Osteocyte (in vitro differentiated cells): Measurements from ENCODE around the gene METRN. TPM values are rescaled to one million over a fixed set of nuclear protein-coding genes. Genes with fewer than 3 reads are reported as not detected.

ENCODE experiments used
- DNase-seq: peaks from one replicate; pipeline ENCODE4 v3.0.0; 2021; ENCODE audit warnings: mixed read lengths; ENCODE audit not compliant: unreplicated experiment; ENCODE audit errors: extremely low spot score
- H3K27ac Mint-ChIP-seq: one replicate; pipeline ENCODE4 v1.8.0; 2021; ENCODE audit warnings: mild to moderate bottlenecking, mixed read lengths; ENCODE audit not compliant: unreplicated experiment
- H3K27me3 Mint-ChIP-seq: one replicate; pipeline ENCODE4 v1.8.0; 2021; ENCODE audit warnings: mixed read lengths; ENCODE audit not compliant: unreplicated experiment
- H3K36me3 Mint-ChIP-seq: one replicate; pipeline ENCODE4 v1.8.0; 2021; ENCODE audit warnings: mixed read lengths; ENCODE audit not compliant: unreplicated experiment
- H3K4me1 Mint-ChIP-seq: one replicate; pipeline ENCODE4 v1.8.0; 2021; ENCODE audit warnings: mixed read lengths; ENCODE audit not compliant: unreplicated experiment
- H3K4me3 Mint-ChIP-seq: one replicate; pipeline ENCODE4 v1.8.0; 2021; ENCODE audit warnings: mild to moderate bottlenecking, moderate library complexity, mixed read lengths; ENCODE audit not compliant: unreplicated experiment
- H3K9me3 Mint-ChIP-seq: one replicate; pipeline ENCODE4 v1.8.0; 2021; ENCODE audit warnings: mixed read lengths; ENCODE audit not compliant: unreplicated experiment
- CTCF ChIP-seq: fragments of 200-600 bp; sonication (generic); IDR thresholded peaks from 2 replicates; pipeline ENCODE4 v1.5.0; 2021; ENCODE audit warnings: antibody characterized with exemption, mild to moderate bottlenecking, moderate library complexity
- total RNA-seq: library from RNA; stranded (reverse); gene quantifications from 2 replicates; pipeline ENCODE4 v1.2.1, GENCODE V29; 2021

METRN gene
- total RNA-seq, 1 donor from 2014 or later = 49.7 TPM

- Mint-ChIP-seq H3K4me3 (no peak overlapping the region), H3K27me3 (no peaks in the 10 kb centered on the region), H3K9me3 (no peaks in the 10 kb centered on the region), H3K27ac (no peak overlapping the region), H3K36me3 (no peaks in the 10 kb centered on the region), H3K4me1 (peaks cover 13% of the 10 kb centered on the region)
- no peak for DNase-seq
- no peak for TF ChIP-seq CTCF
Measured at GRCh38 chr16:724188-725040, 9.5 kb downstream of the METRN start.

GRCh38 chr16:725041-725376, 10.1 kb downstream of the METRN start:
- no peak for TF ChIP-seq CTCF
- DNase-seq = no peak
- peaks cover 10% of the 10 kb centered on the region for H3K4me1 Mint-ChIP-seq
- no peaks in the 10 kb centered on the region for H3K9me3 Mint-ChIP-seq
- H3K4me3 Mint-ChIP-seq = no peak overlapping the region
- no peaks in the 10 kb centered on the region for H3K36me3 Mint-ChIP-seq
- H3K27ac Mint-ChIP-seq = no peak overlapping the region
- no peaks in the 10 kb centered on the region for H3K27me3 Mint-ChIP-seq

- DNase-seq = no peak
- Mint-ChIP-seq H3K4me1 (peaks cover 4% of the 10 kb centered on the region), H3K27ac (no peak overlapping the region), H3K27me3 (no peaks in the 10 kb centered on the region), H3K4me3 (no peak overlapping the region), H3K36me3 (no peaks in the 10 kb centered on the region), H3K9me3 (no peaks in the 10 kb centered on the region)
- TF ChIP-seq CTCF = no peak
Measured at GRCh38 chr16:725463-726187, 10.7 kb downstream of the METRN start.

- no peak for TF ChIP-seq CTCF
- Mint-ChIP-seq H3K27ac (no peak overlapping the region), H3K4me3 (peak overlapping the region; percentile 66), H3K36me3 (no peaks in the 10 kb centered on the region), H3K9me3 (no peaks in the 10 kb centered on the region), H3K4me1 (peaks cover 3% of the 10 kb centered on the region), H3K27me3 (no peaks in the 10 kb centered on the region)
- no peak for DNase-seq
Measured at GRCh38 chr16:726188-726437, 11.2 kb downstream of the METRN start.

- no peaks in the 10 kb centered on the region for H3K9me3 Mint-ChIP-seq
- H3K27ac Mint-ChIP-seq = no peak within 1 kb of the TSS
- H3K36me3 Mint-ChIP-seq = no peaks in the 10 kb centered on the region
- no peak for DNase-seq
- H3K4me3 Mint-ChIP-seq = peak within 1 kb of the TSS; percentile 66
- no peaks in the 10 kb centered on the region for H3K27me3 Mint-ChIP-seq
- TF ChIP-seq CTCF = no peak
- H3K4me1 Mint-ChIP-seq = peaks cover 3% of the 10 kb centered on the region
Measured at GRCh38 chr16:726438-727290, 11.7 kb downstream of the METRN start, which contains the start of the genes CCDC78 and HAGHL. CCDC78 (minus strand) TSS chr16:726443; CDS start chr16:726367, 76 bp downstream. HAGHL (plus strand) TSS chr16:727106; CDS start chr16:727510, 404 bp downstream.
